Suprapubic skin (tissue), 4 donors: ENCODE results near the gene GAS7.

Experiments used
- POLR2A ChIP-seq, 2 donors: fragments of 450-650 bp; IDR thresholded peaks; one replicate each; pipeline ENCODE4 v1.6.1; 2017; ENCODE audit warnings: antibody characterized with exemption in 2 of 2, mild to moderate bottlenecking in 2 of 2, moderate library complexity in 2 of 2
- POLR2AphosphoS5 ChIP-seq, 3 donors: sonication (generic); formaldehyde crosslinking; IDR thresholded peaks; one replicate each; pipeline ENCODE4 v1.6.1; 2017; ENCODE audit warnings: antibody characterized with exemption in 3 of 3
- TF ChIP-seq, protein P1 (sequence below), 2 donors: fragments of 200-600 bp in 1 of 2; fragments of 450-650 bp in 1 of 2; sonication (generic) in 1 of 2; IDR thresholded peaks; one replicate each; pipeline ENCODE4 v1.5.1; 2016 to 2019; ENCODE audit warnings: antibody characterized with exemption in 2 of 2, mild to moderate bottlenecking in 1 of 2, moderate library complexity in 1 of 2

DNA sequence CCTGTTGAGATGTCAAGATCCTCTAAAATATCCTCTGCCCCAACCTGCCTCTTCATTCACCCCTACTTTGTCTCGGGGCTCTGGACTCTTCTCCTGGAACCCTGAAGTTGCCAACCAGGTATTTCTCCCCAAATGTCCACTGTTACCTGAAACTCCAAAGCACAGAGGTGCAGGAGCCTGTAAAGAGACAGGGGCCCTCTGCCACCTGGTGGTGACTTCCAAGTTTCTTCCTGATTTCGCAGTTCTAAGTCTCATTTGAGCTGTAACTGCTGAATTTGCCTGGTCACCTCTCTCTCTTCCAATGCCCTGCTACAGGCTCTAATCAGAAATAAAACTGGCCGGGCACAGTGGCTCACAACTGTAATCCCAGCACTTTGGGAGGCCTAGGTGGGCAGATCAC lies 216.2 kb downstream of the GAS7 start:
- TF ChIP-seq, protein P1, sequence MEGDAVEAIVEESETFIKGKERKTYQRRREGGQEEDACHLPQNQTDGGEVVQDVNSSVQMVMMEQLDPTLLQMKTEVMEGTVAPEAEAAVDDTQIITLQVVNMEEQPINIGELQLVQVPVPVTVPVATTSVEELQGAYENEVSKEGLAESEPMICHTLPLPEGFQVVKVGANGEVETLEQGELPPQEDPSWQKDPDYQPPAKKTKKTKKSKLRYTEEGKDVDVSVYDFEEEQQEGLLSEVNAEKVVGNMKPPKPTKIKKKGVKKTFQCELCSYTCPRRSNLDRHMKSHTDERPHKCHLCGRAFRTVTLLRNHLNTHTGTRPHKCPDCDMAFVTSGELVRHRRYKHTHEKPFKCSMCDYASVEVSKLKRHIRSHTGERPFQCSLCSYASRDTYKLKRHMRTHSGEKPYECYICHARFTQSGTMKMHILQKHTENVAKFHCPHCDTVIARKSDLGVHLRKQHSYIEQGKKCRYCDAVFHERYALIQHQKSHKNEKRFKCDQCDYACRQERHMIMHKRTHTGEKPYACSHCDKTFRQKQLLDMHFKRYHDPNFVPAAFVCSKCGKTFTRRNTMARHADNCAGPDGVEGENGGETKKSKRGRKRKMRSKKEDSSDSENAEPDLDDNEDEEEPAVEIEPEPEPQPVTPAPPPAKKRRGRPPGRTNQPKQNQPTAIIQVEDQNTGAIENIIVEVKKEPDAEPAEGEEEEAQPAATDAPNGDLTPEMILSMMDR (IDR thresholded peaks at IDR 0.05) = no peak
- no peak for TF ChIP-seq POLR2A (IDR thresholded peaks at IDR 0.05)
- TF ChIP-seq POLR2AphosphoS5 (IDR thresholded peaks at IDR 0.05) = no peak
